Endodermal cell (in vitro differentiated cells): Measurements from ENCODE around the gene IQGAP2. TPM values are rescaled to one million over a fixed set of nuclear protein-coding genes. Genes with fewer than 3 reads are reported as not detected.

ENCODE experiments used
- DNase-seq: peaks from one replicate; pipeline ENCODE4 v3.0.0-alpha.2; 2017
- H3K27ac ChIP-seq: 2 replicates; pipeline ENCODE4 v1.5.1; 2013; ENCODE audit warnings: mild to moderate bottlenecking, low read depth, low read length, moderate library complexity
- H3K27me3 ChIP-seq: 2 replicates; pipeline ENCODE4 v1.6.1; 2013; ENCODE audit warnings: mild to moderate bottlenecking, low read length, moderate library complexity; ENCODE audit not compliant: insufficient read depth, control insufficient read depth, poor library complexity, severe bottlenecking
- H3K36me3 ChIP-seq: 2 replicates; pipeline ENCODE4 v1.7.0; 2013; ENCODE audit warnings: mild to moderate bottlenecking, low read length, moderate library complexity; ENCODE audit not compliant: control insufficient read depth, insufficient read depth
- H3K4me1 ChIP-seq: one replicate; pipeline ENCODE4 v1.7.0; 2013; ENCODE audit warnings: low read length; ENCODE audit not compliant: control insufficient read depth, insufficient read depth
- H3K4me3 ChIP-seq: 2 replicates; pipeline ENCODE4 v1.5.1; 2013; ENCODE audit warnings: mild to moderate bottlenecking, low read length, moderate library complexity
- H3K9ac ChIP-seq: 2 replicates; pipeline ENCODE4 v1.6.1; 2013; ENCODE audit warnings: mild to moderate bottlenecking, low read length, moderate library complexity; ENCODE audit not compliant: poor library complexity, severe bottlenecking; ENCODE audit errors: extremely low read depth
- H3K9me3 ChIP-seq: 2 replicates; pipeline ENCODE4 v1.6.1; 2013; ENCODE audit warnings: mild to moderate bottlenecking, low read length, moderate library complexity; ENCODE audit not compliant: control insufficient read depth
- H3K27ac Mint-ChIP-seq: 2 replicates; pipeline ENCODE4 v1.8.0; 2020; ENCODE audit warnings: mixed read lengths
- H3K27me3 Mint-ChIP-seq: 2 replicates; pipeline ENCODE4 v1.8.0; 2021; ENCODE audit warnings: mild to moderate bottlenecking, mixed read lengths; ENCODE audit not compliant: insufficient read depth
- H3K36me3 Mint-ChIP-seq: 2 replicates; pipeline ENCODE4 v1.8.0; 2020; ENCODE audit warnings: low read depth, mixed read lengths
- H3K4me1 Mint-ChIP-seq: 2 replicates; pipeline ENCODE4 v1.8.0; 2020; ENCODE audit warnings: mixed read lengths
- H3K4me3 Mint-ChIP-seq: 2 replicates; pipeline ENCODE4 v1.8.0; 2020; ENCODE audit warnings: mild to moderate bottlenecking, moderate library complexity, mixed read lengths
- H3K9me3 Mint-ChIP-seq: 2 replicates; pipeline ENCODE4 v1.8.0; 2020; ENCODE audit warnings: mild to moderate bottlenecking, mixed read lengths
- CTCF ChIP-seq: fragments of 200-600 bp; sonication (generic); conservative IDR thresholded peaks from 2 replicates; pipeline ENCODE4 v1.5.0; 2021; ENCODE audit warnings: antibody characterized with exemption, mild to moderate bottlenecking
- WGBS, 2 experiments: methylation state at CpG; one replicate each; pipeline versions ENCODE4 v1.1.5 to v1.1.7; 2013; ENCODE audit warnings: missing lambda C conversion rate in 2 of 2, mixed read lengths in 1 of 2; ENCODE audit not compliant: insufficient coverage in 1 of 2, insufficient read length in 1 of 2; 5-methylcytosine and 5-hydroxymethylcytosine counted together
- total RNA-seq, 2 donors: library from RNA; stranded (reverse); fragmentation: NEBNext Ultra II Directional in 1 of 2; extraction: Animal tissue kit (Norgen Biotek cat#: 25700) in 1 of 2; gene quantifications; 2 replicates in 1 of 2; 3 replicates in 1 of 2; pipeline ENCODE4 v1.2.1, GENCODE V29; 2021

Gene IQGAP2
- total RNA-seq, 2 donors from 2014 or later, result 8.3 to 19.4 TPM

DNA sequence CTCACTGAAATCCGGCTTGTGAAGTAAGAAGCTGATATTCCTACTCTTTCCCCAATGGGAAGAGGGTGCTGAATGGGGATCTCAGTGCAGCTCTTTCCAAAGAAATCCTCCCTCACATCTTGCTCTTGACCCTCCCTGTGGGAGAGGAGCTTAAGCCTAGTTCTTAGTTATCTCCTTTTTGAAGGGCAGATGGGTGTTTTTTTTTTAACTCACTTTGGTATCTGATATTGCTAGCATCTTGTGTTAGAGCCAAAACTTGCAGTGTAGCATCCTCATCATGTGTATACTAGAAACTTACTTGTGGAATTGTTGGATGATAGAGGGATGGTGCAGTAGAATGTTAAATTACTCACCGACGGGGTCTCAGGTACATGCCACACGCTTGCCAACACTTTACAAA is 129.9 kb downstream of the IQGAP2 start:
- H3K36me3 ChIP-seq, result no peaks in the 10 kb centered on the region
- no peaks in the 10 kb centered on the region for H3K4me1 ChIP-seq
- H3K4me3 ChIP-seq, result no peak overlapping the region
- DNase-seq, result no peak
- Mint-ChIP-seq H3K9me3 (peaks cover 5% of the 10 kb centered on the region), H3K36me3 (no peaks in the 10 kb centered on the region), H3K4me1 (peaks cover 10% of the 10 kb centered on the region), H3K27ac (no peak overlapping the region), H3K4me3 (no peak overlapping the region), H3K27me3 (peaks cover 25% of the 10 kb centered on the region)
- 93% methylated on average over 4 of the region's 4 CpGs; no CpG with 5 or more reads in 1 of the 2 experiments for WGBS, 2 experiments
- H3K9me3 ChIP-seq, result peaks cover 5% of the 10 kb centered on the region
- H3K27me3 ChIP-seq, result peaks cover 6% of the 10 kb centered on the region
- no peak for TF ChIP-seq CTCF
- H3K9ac ChIP-seq, result no peak overlapping the region
- H3K27ac ChIP-seq, result no peak overlapping the region

DNA sequence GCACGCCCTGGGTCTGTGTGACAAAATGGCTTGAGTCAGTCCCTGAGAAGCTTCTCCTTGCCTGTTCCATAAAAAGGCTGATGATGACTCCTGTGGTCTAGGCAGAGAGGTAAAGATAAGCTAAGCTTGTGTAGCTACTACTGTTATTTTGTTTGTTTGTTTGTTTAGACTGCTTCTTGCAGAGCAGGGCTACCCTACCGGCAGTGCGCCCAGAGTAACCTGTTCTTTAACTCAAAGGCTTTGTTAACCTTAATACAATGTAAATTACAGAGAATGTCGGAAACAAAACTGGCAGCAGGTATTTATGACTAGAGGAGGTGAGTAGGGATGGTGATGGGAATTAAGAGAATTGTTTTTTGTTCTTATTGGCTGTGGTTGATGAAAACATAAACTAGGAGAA is 132.5 kb downstream of the IQGAP2 start:
- Mint-ChIP-seq H3K27ac (no peak overlapping the region), H3K4me1 (peaks cover 9% of the 10 kb centered on the region)

DNA sequence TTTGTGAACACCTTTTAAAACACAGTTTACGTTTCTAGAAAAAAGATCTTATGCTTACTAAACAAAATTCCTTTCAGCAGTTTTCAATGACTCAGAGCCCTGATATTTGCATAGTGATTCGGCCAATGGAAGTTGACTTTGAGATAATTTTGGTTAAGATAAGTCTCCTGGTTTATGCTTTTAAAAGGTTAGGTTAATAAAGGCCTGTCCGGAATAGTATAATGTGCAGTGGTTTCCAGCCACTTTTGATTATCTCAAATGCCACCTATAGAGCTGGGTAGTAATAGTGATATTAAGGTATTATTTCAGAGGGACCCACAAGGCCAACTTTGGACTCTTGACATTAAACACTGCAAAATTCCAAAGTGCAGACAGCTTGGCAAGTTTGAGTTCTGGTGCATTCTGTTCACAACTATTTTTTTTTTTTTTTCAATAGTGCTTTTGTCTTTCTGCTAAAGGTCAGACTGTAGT is 134.0 kb downstream of the IQGAP2 start:
- no peak for DNase-seq
- Mint-ChIP-seq H3K9me3 (peaks cover 2% of the 10 kb centered on the region), H3K27me3 (peaks cover 60% of the 10 kb centered on the region), H3K4me1 (peaks cover 9% of the 10 kb centered on the region), H3K4me3 (no peak overlapping the region), H3K36me3 (no peaks in the 10 kb centered on the region), H3K27ac (no peak overlapping the region)
- H3K9ac ChIP-seq, result no peak overlapping the region
- H3K27ac ChIP-seq, result no peak overlapping the region
- peaks cover 48% of the 10 kb centered on the region for H3K27me3 ChIP-seq
- H3K4me3 ChIP-seq, result no peak overlapping the region
- WGBS, 2 experiments, result 88 to 90% methylated on average over 2 to 3 of the region's 3 CpGs
- peaks cover 8% of the 10 kb centered on the region for H3K9me3 ChIP-seq
- no peak for TF ChIP-seq CTCF
- H3K4me1 ChIP-seq, result no peaks in the 10 kb centered on the region
- H3K36me3 ChIP-seq, result no peaks in the 10 kb centered on the region

More for the DNA sequence above, 132.5 kb downstream of the IQGAP2 start:
- Histone ChIP-seq H3K4me1 (no peaks in the 10 kb centered on the region), H3K36me3 (no peaks in the 10 kb centered on the region), H3K9me3 (peaks cover 8% of the 10 kb centered on the region), H3K27ac (no peak overlapping the region), H3K4me3 (no peak overlapping the region), H3K27me3 (peaks cover 32% of the 10 kb centered on the region), H3K9ac (no peak overlapping the region)
- Mint-ChIP-seq H3K36me3 (no peaks in the 10 kb centered on the region), H3K9me3 (peaks cover 5% of the 10 kb centered on the region), H3K4me3 (no peak overlapping the region), H3K27me3 (peaks cover 48% of the 10 kb centered on the region)
- 81 to 100% methylated on average over 2 to 4 of the region's 4 CpGs for WGBS, 2 experiments
- TF ChIP-seq CTCF, result no peak
- no peak for DNase-seq
